NCI-H2196 treated with DMSO at 0.1 percent for 48 hours (cell line): ENCODE measurements around the gene PSMD10.

Experiments
- DNase-seq: peaks from one replicate; lab custom pipeline; 2025; ENCODE audit not compliant: unreplicated experiment; lab: John Stamatoyannopoulos, UW

PSMD10 gene

GRCh38 chrX:108072746-108073145 lies 18.6 kb downstream of the PSMD10 start:
- DNase-seq, result no peak

- no peak for DNase-seq
These were observed 19.8 kb downstream of the PSMD10 start for GRCh38 chrX:108071578-108071977.

- no peak for DNase-seq
These were observed 20.5 kb downstream of the PSMD10 start for GRCh38 chrX:108070891-108071290.

GRCh38 chrX:108068121-108068520 lies 23.2 kb downstream of the PSMD10 start:
- DNase-seq, result no peak

- no peak for DNase-seq
These were observed 26.7 kb downstream of the PSMD10 start for GRCh38 chrX:108064613-108065012.

GRCh38 chrX:108064001-108064400 lies 27.3 kb downstream of the PSMD10 start:
- no peak for DNase-seq

GRCh38 chrX:108059801-108060200 lies 31.5 kb downstream of the PSMD10 start:
- no peak for DNase-seq

- no peak for DNase-seq
These were observed 35.8 kb downstream of the PSMD10 start for GRCh38 chrX:108055546-108055945.

- DNase-seq, result no peak
These were observed 38.1 kb downstream of the PSMD10 start for GRCh38 chrX:108053218-108053617.

GRCh38 chrX:108049649-108050048 lies 41.7 kb downstream of the PSMD10 start:
- no peak for DNase-seq

GRCh38 chrX:108044554-108045256 lies 46.6 kb downstream of the PSMD10 start, which contains the start of gene VSIG1:
TSS of gene VSIG1 (plus strand) at chrX:108045065. CDS start at chrX:108045131, 66 bp downstream.
- no peak for DNase-seq

GRCh38 chrX:108036298-108036973 lies 54.9 kb downstream of the PSMD10 start:
- DNase-seq, result peak; percentile 6

GRCh38 chrX:108034725-108035124 lies 56.6 kb downstream of the PSMD10 start:
- DNase-seq, result no peak
